GM23338 (cell line): Measurements from ENCODE around the gene NKAPD1. TPM values are rescaled to one million over a fixed set of nuclear protein-coding genes. Genes with fewer than 3 reads are reported as not detected.

Source experiments
- ATAC-seq: fragments of 200-7000 bp; cut with Tn5 transposase; 3 replicates; pipeline ENCODE4 v1.9.1; 2020
- DNase-seq: peaks from one replicate; pipeline ENCODE4 v3.0.0-alpha.2; 2015; ENCODE audit warnings: low spot score
- H2AFZ ChIP-seq: fragments of 200-600 bp; sonication (generic); 2 replicates; pipeline ENCODE4 v1.8.0; 2016; ENCODE audit warnings: antibody characterized with exemption, mild to moderate bottlenecking, moderate library complexity
- H3F3A ChIP-seq: fragments of 200-600 bp; sonication (generic); replicated peaks from 2 replicates; pipeline ENCODE4 v1.8.0; 2017; ENCODE audit warnings: antibody characterized with exemption, mixed run types, low read depth
- H3K27ac ChIP-seq: fragments of 200-600 bp; sonication (generic); 2 replicates; pipeline ENCODE4 v1.6.1; 2016; ENCODE audit warnings: low read depth
- H3K27me3 ChIP-seq: fragments of 200-600 bp; sonication (generic); 2 replicates; pipeline ENCODE4 v1.8.0; 2016; ENCODE audit warnings: mild to moderate bottlenecking, mixed run types, moderate library complexity; ENCODE audit not compliant: insufficient read depth
- H3K36me3 ChIP-seq: fragments of 200-600 bp; sonication (generic); 2 replicates; pipeline ENCODE4 v1.8.0; 2016; ENCODE audit warnings: mild to moderate bottlenecking; ENCODE audit not compliant: insufficient read depth
- H3K4me1 ChIP-seq: fragments of 200-600 bp; sonication (generic); 2 replicates; pipeline ENCODE4 v1.8.0; 2016; ENCODE audit warnings: mild to moderate bottlenecking, moderate library complexity; ENCODE audit not compliant: insufficient read depth
- H3K4me2 ChIP-seq: fragments of 200-600 bp; sonication (generic); 2 replicates; pipeline ENCODE4 v1.7.1; 2017; ENCODE audit warnings: mixed run types
- H3K4me3 ChIP-seq: fragments of 200-600 bp; sonication (generic); 2 replicates; pipeline ENCODE4 v1.6.1; 2016; ENCODE audit warnings: mixed run types
- H3K79me2 ChIP-seq: fragments of 200-600 bp; sonication (generic); replicated peaks from 2 replicates; pipeline ENCODE4 v1.8.0; 2017; ENCODE audit warnings: mild to moderate bottlenecking; ENCODE audit not compliant: insufficient read depth
- H3K9me2 ChIP-seq: fragments of 200-600 bp; sonication (generic); 2 replicates; pipeline ENCODE4 v1.8.0; 2017; ENCODE audit not compliant: insufficient read depth
- H4K20me1 ChIP-seq: fragments of 200-600 bp; sonication (generic); replicated peaks from 2 replicates; pipeline ENCODE4 v1.8.0; 2017; ENCODE audit warnings: mild to moderate bottlenecking; ENCODE audit not compliant: insufficient read depth
- H3K27ac Mint-ChIP-seq: 2 replicates; pipeline ENCODE4 v1.8.0; 2020; ENCODE audit warnings: inconsistent platforms, mild to moderate bottlenecking, moderate library complexity, mixed read lengths
- H3K27me3 Mint-ChIP-seq: 3 replicates; pipeline ENCODE4 v1.8.0; 2022; ENCODE audit warnings: low read depth, mild to moderate bottlenecking, moderate library complexity, mixed read lengths, inconsistent platforms; ENCODE audit not compliant: insufficient read depth, poor library complexity
- H3K36me3 Mint-ChIP-seq: 3 replicates; pipeline ENCODE4 v1.8.0; 2021; ENCODE audit warnings: low read depth, mild to moderate bottlenecking, inconsistent platforms, moderate library complexity, mixed read lengths
- H3K4me1 Mint-ChIP-seq: 3 replicates; pipeline ENCODE4 v1.8.0; 2020; ENCODE audit warnings: mild to moderate bottlenecking, inconsistent platforms, mixed read lengths
- H3K4me3 Mint-ChIP-seq: 3 replicates; pipeline ENCODE4 v1.8.0; 2021; ENCODE audit warnings: moderate library complexity, mild to moderate bottlenecking, inconsistent platforms, mixed read lengths
- H3K9me3 Mint-ChIP-seq: 3 replicates; pipeline ENCODE4 v1.8.0; 2020; ENCODE audit warnings: moderate library complexity, mild to moderate bottlenecking, inconsistent platforms, mixed read lengths
- CREB1 ChIP-seq: fragments of 250-450 bp; sonication (Bioruptor Pico); IDR thresholded peaks from 2 replicates; pipeline ENCODE4 v1.5.0; 2020; ENCODE audit warnings: low read depth, mild to moderate bottlenecking, moderate library complexity
- EZH2 ChIP-seq: fragments of 200-600 bp; sonication (generic); IDR thresholded peaks from one replicate; pipeline ENCODE4 v1.8.0; 2017; ENCODE audit warnings: antibody characterized with exemption, mild to moderate bottlenecking, low read depth; ENCODE audit not compliant: unreplicated experiment
- POLR2AphosphoS5 ChIP-seq: IDR thresholded peaks from 2 replicates; pipeline ENCODE4 v1.6.1; 2016; ENCODE audit warnings: antibody characterized with exemption, low read depth
- STAT1 ChIP-seq: IDR thresholded peaks from one replicate; pipeline ENCODE4 v1.6.1; 2016; ENCODE audit warnings: antibody characterized with exemption; ENCODE audit not compliant: unreplicated experiment
- ZNF114 ChIP-seq: fragments of 250-450 bp; sonication (Bioruptor Pico); IDR thresholded peaks from 2 replicates; pipeline ENCODE4 v1.5.0; 2020; ENCODE audit warnings: mild to moderate bottlenecking, moderate library complexity
- ZNF331 ChIP-seq: fragments of 250-450 bp; sonication (Bioruptor Pico); IDR thresholded peaks from 2 replicates; pipeline ENCODE4 v1.5.0; 2020; ENCODE audit warnings: low read depth, mild to moderate bottlenecking, moderate library complexity
- polyA plus RNA-seq: library from polyadenylated mRNA; unstranded; fragments of >200 nt; fragmentation: Nextera tagmentation; extraction: Ambion mirVana; gene quantifications from 2 replicates; pipeline ENCODE4 v1.2.1, GENCODE V29; 2016
- total RNA-seq: library from RNA; depleted of rRNA; stranded (reverse); fragments of >200 nt; shearing (Covaris generic); gene quantifications from 2 replicates; pipeline ENCODE4 v1.2.3, GENCODE V29; 2014
- TF ChIP-seq, protein P1 (sequence below): IDR thresholded peaks from one replicate; pipeline ENCODE4 v1.6.1; 2018; ENCODE audit warnings: antibody characterized with exemption; ENCODE audit not compliant: unreplicated experiment
- TF ChIP-seq, protein P2 (sequence below), 2 experiments: fragments of 200-600 bp in 1 of 2; sonication (generic) in 1 of 2; conservative IDR thresholded peaks; 2 replicates each; pipeline versions ENCODE4 v1.5.1 to v1.6.1; 2016 to 2017; ENCODE audit warnings: antibody characterized with exemption in 2 of 2, low read depth in 2 of 2, mild to moderate bottlenecking in 2 of 2, moderate library complexity in 1 of 2
- TF ChIP-seq, protein P3 (sequence below): IDR thresholded peaks from 2 replicates; pipeline ENCODE4 v1.6.1; 2016; ENCODE audit warnings: antibody characterized with exemption

Gene NKAPD1
- total and polyA plus RNA-seq, 2 experiments from 2014 or later, result 14.6 to 40.6 TPM

DNA sequence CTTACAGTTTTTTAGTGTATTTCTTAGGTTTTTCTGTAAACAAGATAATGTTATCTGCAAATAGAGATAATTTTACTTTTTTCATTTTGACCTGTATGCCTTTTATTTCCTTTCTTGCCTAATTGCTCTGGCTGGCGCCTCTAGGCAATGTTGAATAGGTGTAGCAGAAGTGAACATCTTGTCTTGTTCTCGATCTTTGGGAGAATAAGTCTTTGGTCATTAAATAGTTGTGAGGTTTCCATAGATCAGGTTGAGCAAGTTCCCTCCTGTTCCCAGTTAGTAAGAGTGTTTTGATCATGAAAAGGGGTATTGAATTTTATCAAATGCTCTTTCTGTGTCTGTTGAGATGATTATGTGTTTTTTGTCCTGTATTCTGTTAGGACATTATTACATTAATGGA is 24.3 kb upstream of the NKAPD1 start:
- Histone ChIP-seq H3K4me3 (no peak overlapping the region), H3K79me2 (peaks cover 29% of the 10 kb centered on the region), H3K27me3 (no peaks in the 10 kb centered on the region), H3K27ac (no peak overlapping the region), H4K20me1 (peaks cover 10% of the 10 kb centered on the region; the same call in 1 of the 2 replicates), H2AFZ (no peak overlapping the region), H3F3A (no peaks in the 10 kb centered on the region), H3K36me3 (peaks cover 57% of the 10 kb centered on the region; the same call in 1 of the 2 replicates), H3K4me2 (no peak overlapping the region), H3K4me1 (no peaks in the 10 kb centered on the region), H3K9me2 (no peaks in the 10 kb centered on the region)
- Mint-ChIP-seq H3K9me3 (no peaks in the 10 kb centered on the region), H3K27ac (no peak overlapping the region), H3K4me3 (no peak overlapping the region), H3K27me3 (no peaks in the 10 kb centered on the region), H3K36me3 (peaks cover 86% of the 10 kb centered on the region), H3K4me1 (no peaks in the 10 kb centered on the region)
- DNase-seq (no peak), ATAC-seq (no peak)
- TF ChIP-seq ZNF114 (no peak), ZNF331 (CRISPR knock-in tag) (no peak), STAT1 (no peak), CREB1 (CRISPR knock-in tag) (no peak), POLR2AphosphoS5 (no peak), EZH2 (no peak)
- TF ChIP-seq, protein P1, sequence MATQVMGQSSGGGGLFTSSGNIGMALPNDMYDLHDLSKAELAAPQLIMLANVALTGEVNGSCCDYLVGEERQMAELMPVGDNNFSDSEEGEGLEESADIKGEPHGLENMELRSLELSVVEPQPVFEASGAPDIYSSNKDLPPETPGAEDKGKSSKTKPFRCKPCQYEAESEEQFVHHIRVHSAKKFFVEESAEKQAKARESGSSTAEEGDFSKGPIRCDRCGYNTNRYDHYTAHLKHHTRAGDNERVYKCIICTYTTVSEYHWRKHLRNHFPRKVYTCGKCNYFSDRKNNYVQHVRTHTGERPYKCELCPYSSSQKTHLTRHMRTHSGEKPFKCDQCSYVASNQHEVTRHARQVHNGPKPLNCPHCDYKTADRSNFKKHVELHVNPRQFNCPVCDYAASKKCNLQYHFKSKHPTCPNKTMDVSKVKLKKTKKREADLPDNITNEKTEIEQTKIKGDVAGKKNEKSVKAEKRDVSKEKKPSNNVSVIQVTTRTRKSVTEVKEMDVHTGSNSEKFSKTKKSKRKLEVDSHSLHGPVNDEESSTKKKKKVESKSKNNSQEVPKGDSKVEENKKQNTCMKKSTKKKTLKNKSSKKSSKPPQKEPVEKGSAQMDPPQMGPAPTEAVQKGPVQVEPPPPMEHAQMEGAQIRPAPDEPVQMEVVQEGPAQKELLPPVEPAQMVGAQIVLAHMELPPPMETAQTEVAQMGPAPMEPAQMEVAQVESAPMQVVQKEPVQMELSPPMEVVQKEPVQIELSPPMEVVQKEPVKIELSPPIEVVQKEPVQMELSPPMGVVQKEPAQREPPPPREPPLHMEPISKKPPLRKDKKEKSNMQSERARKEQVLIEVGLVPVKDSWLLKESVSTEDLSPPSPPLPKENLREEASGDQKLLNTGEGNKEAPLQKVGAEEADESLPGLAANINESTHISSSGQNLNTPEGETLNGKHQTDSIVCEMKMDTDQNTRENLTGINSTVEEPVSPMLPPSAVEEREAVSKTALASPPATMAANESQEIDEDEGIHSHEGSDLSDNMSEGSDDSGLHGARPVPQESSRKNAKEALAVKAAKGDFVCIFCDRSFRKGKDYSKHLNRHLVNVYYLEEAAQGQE, result no peak
- TF ChIP-seq, protein P2, sequence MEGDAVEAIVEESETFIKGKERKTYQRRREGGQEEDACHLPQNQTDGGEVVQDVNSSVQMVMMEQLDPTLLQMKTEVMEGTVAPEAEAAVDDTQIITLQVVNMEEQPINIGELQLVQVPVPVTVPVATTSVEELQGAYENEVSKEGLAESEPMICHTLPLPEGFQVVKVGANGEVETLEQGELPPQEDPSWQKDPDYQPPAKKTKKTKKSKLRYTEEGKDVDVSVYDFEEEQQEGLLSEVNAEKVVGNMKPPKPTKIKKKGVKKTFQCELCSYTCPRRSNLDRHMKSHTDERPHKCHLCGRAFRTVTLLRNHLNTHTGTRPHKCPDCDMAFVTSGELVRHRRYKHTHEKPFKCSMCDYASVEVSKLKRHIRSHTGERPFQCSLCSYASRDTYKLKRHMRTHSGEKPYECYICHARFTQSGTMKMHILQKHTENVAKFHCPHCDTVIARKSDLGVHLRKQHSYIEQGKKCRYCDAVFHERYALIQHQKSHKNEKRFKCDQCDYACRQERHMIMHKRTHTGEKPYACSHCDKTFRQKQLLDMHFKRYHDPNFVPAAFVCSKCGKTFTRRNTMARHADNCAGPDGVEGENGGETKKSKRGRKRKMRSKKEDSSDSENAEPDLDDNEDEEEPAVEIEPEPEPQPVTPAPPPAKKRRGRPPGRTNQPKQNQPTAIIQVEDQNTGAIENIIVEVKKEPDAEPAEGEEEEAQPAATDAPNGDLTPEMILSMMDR (conservative IDR thresholded peaks at IDR 0.05; ENCODE audit: low read depth in 2 of 2), result no peak
- TF ChIP-seq, protein P3, sequence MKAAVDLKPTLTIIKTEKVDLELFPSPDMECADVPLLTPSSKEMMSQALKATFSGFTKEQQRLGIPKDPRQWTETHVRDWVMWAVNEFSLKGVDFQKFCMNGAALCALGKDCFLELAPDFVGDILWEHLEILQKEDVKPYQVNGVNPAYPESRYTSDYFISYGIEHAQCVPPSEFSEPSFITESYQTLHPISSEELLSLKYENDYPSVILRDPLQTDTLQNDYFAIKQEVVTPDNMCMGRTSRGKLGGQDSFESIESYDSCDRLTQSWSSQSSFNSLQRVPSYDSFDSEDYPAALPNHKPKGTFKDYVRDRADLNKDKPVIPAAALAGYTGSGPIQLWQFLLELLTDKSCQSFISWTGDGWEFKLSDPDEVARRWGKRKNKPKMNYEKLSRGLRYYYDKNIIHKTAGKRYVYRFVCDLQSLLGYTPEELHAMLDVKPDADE, result no peak

DNA sequence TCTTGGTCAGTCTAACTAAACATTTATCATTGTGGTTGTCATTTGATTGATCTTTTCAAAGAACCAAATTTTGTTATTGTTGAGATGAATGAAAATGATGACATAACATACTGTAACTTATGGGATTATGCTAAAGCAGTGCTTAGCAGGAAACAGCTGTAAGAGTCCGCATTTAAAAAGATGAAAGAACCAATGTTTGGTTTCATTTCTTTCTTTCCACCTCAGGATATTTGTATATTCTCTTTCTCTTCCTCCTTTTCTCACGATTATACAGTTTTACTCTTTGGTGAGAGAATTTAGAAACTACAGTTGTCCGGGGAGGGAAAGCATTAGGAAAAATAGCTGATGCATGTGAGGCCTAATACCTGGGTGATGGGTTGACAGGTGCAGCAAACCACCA is 23.4 kb upstream of the NKAPD1 start:
- H3K27me3 ChIP-seq, result no peaks in the 10 kb centered on the region
- no peak for DNase-seq
- peaks cover 82% of the 10 kb centered on the region for H3K36me3 Mint-ChIP-seq
- H3K4me3 Mint-ChIP-seq, result no peak overlapping the region
- H3K27me3 Mint-ChIP-seq, result peaks cover 3% of the 10 kb centered on the region
- peaks cover 48% of the 10 kb centered on the region for H3K36me3 ChIP-seq
- peaks cover 26% of the 10 kb centered on the region for H3K79me2 ChIP-seq
- no peak overlapping the region for H2AFZ ChIP-seq
- no peaks in the 10 kb centered on the region for H3F3A ChIP-seq
- H4K20me1 ChIP-seq, result peaks cover 13% of the 10 kb centered on the region; the same call in 1 of the 2 replicates
- no peaks in the 10 kb centered on the region for H3K4me1 ChIP-seq
- TF ChIP-seq CREB1 (CRISPR knock-in tag), result no peak
- TF ChIP-seq, protein P2 (conservative IDR thresholded peaks at IDR 0.05; ENCODE audit: low read depth in 2 of 2), result no peak
- TF ChIP-seq, protein P1, result no peak
- H3K4me2 ChIP-seq, result no peak overlapping the region
- no peak overlapping the region for H3K27ac ChIP-seq
- no peak for ATAC-seq
- no peaks in the 10 kb centered on the region for H3K9me2 ChIP-seq
- no peaks in the 10 kb centered on the region for H3K9me3 Mint-ChIP-seq
- H3K4me1 Mint-ChIP-seq, result no peaks in the 10 kb centered on the region
- H3K27ac Mint-ChIP-seq, result no peak overlapping the region
- no peak overlapping the region for H3K4me3 ChIP-seq
